ENCODE data around the gene HELB.

GRCh38 chr12:66319266-66319954, 17.1 kb downstream of the HELB start:
- no peak for TF ChIP-seq JUN (IDR thresholded peaks at IDR 0.05; ENCODE audit: borderline replicate concordance, insufficient read depth, insufficient read length, low read depth)
- no peak for TF ChIP-seq EZH2 (IDR thresholded peaks at IDR 0.05; ENCODE audit: borderline replicate concordance, low read depth, low read length, severe bottlenecking)
- TF ChIP-seq CTCF (IDR thresholded peaks at IDR 0.05; ENCODE audit: extremely low read depth in 1 of 2, insufficient read depth in 1 of 2, low read depth in 1 of 2, low read length in 2 of 2), result no peak
- TF ChIP-seq POLR2AphosphoS5 (IDR thresholded peaks at IDR 0.05; ENCODE audit: insufficient read depth, low read depth, low read length), result no peak
- TF ChIP-seq MAX (IDR thresholded peaks at IDR 0.05; ENCODE audit: insufficient read depth, insufficient read length), result no peak
- no peak for TF ChIP-seq POLR2A (IDR thresholded peaks at IDR 0.05; ENCODE audit: low read depth, low read length)
- no peak for TF ChIP-seq MYC (IDR thresholded peaks at IDR 0.05; ENCODE audit: low read depth, low read length)
- TF ChIP-seq FOS (IDR thresholded peaks at IDR 0.05; ENCODE audit: borderline replicate concordance, insufficient read depth, low read length), result no peak
